NCI-H2107 (cell line): ENCODE results near the gene MVB12B.

Experiments used
- DNase-seq: peaks from one replicate; lab custom pipeline; 2025; lab: John Stamatoyannopoulos, UW

The MVB12B gene

DNA sequence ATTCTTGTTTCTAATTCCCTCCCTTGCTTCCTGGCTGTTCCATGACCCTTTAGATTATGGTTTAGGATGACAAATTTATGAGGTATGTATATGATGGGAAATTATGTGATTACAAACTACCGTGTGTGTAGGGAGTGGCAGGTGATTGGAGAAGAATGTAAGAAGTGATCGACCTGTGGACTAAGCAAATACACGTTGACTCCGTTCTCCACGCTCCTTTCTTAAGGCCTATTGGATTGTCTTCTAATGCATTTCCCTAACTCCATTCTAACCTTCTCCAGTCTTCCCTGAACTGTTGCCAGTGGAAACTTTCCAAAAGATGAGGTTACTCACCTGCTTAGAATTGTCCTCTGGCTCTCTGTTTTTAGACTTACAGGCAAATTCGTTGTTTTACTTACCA is 36.6 kb downstream of the MVB12B start:
- no peak for DNase-seq

DNA sequence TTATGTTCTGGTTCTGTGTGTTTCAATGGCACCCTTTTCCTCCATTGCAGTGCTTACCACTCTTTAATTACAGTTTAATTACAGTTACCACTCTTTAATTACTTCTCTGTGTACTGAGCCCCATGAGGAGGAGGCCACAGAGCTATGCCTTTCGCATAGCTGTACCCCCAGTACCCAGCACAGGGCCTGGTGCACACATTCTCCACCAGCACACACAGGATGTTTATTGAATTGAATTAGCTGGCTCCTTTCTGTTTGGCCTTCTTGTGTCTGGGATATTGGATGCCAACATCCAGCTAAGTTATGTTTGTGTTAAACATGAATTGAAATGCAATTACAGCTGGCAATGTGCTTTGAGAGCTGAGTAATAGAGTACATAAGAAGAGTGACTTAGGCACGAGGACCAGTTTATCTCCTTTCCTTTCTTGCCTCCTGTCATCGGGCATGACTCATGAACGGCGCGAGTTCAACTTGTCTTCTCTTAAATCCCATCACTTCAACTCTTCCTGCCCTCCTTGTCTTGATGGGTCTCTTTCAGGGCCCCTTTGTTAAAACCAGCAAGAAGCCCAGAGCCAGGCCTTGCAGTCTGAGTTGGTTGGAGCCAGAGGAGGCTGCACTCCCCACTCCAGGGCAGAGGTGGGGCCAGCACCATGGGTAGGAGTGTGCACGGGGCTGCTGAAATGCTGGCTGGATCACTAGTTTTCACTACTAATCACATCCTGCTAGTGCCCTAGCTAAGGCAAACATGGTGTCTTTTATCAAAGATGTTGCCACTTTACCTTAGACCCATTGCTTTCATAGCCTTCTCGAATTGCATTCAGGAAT is 37.4 kb downstream of the MVB12B start:
- no peak for DNase-seq

DNA sequence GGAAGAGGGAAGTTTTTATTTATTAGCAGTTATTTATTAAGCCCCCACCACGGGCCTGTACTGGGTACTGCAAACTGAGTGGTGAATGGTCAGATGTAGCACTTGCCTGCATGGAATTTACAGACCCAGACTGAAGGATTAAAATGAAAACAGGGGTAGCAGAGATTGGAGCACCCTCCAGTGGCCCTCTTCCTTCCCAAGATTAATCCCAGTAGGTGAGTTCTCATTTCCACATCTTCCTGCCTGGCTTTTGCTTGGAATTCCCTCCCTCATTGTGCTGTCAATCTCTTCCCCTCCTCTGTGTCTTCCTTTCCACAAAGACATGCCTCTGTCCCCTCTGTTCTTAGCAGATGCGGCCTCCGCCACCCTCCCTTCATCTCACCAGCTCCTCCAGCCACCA is 39.2 kb downstream of the MVB12B start:
- no peak for DNase-seq

DNA sequence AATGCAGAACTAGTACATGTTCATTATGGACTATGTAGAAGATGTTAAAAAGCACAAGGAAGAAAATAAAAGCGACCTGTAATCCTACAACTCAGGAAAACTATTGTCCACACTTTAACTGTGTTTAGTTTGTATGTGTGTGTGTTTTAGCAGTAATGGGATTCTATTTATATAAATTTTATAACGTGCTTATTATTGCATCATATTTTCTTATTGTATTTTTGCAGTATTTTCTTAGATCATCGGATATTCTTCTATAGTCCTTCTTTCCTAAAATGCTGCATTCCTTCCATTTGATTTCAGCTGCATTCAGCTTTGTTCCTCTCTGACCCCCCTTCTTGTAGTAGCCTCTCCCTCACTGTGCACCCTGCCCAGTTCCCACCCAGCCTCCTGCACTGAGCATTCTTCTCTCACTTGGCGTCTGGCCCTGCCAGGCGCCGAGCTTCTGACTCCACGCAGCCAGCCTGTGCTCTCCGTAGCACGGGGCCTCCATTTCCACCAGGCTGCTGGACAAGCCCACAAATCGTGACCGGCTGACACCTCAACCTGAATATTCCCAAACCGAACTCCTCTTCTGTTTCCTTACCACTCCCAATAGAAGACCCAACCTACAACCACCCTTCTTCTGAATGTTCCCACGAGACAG is 39.9 kb downstream of the MVB12B start:
- no peak for DNase-seq

DNA sequence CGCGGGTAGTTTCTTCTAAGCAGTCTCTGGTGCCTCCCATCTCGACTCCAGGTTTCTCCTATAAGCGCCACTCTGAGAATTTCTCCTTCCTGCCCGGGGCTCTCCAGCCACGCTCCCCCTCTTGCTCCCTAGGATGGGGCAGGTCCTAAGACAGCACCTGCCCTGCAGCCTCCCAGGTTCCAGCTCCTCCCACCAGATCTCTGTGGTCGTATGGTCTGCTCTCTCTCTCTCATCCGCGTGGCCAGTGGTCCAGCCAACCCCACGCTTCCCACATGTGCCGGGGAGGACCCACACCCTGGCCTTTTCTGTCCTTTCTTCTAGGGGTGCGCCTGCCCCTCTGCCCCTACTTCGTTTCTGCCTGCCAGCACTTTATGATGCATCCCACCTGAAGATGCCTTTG is 40.5 kb downstream of the MVB12B start:
- no peak for DNase-seq

DNA sequence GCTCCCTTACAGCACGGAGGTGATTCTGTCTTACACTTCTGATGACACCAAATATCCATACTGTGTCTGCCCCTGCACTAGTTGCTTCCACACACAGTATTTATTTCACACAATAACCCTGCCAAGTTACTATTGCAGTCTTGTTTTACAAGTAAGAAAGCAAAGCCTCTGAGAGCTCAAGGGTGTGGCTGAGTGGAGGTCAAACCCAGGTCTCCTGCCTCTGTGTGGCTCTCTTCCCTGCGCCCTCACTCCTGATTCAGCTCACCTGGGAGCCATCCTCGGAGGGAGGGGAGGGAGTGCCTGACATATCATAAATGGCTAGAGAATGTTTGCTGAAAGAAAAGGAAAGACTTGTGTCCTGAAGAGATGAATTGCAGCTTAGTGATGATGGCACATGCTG is 41.0 kb downstream of the MVB12B start:
- DNase-seq, result no peak

DNA sequence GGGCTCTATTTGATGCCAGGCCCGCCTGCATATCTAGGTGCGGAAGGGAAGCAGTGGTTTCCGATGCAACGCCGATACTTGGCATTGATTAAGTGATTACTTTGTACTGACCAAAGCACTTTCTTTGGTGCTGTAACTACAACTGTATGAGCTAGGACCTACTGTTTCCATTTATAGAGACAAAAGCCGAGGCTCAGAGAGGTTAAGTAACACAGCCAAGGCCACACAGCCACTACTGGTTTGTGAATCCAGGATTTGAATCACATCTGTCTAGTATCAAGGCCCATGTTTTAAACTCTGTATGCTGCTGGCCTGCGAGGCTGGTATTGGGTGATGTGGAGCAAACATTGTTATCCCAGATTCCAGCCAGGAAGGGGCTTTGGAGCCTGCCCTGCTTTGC is 41.4 kb downstream of the MVB12B start:
- DNase-seq, result no peak

DNA sequence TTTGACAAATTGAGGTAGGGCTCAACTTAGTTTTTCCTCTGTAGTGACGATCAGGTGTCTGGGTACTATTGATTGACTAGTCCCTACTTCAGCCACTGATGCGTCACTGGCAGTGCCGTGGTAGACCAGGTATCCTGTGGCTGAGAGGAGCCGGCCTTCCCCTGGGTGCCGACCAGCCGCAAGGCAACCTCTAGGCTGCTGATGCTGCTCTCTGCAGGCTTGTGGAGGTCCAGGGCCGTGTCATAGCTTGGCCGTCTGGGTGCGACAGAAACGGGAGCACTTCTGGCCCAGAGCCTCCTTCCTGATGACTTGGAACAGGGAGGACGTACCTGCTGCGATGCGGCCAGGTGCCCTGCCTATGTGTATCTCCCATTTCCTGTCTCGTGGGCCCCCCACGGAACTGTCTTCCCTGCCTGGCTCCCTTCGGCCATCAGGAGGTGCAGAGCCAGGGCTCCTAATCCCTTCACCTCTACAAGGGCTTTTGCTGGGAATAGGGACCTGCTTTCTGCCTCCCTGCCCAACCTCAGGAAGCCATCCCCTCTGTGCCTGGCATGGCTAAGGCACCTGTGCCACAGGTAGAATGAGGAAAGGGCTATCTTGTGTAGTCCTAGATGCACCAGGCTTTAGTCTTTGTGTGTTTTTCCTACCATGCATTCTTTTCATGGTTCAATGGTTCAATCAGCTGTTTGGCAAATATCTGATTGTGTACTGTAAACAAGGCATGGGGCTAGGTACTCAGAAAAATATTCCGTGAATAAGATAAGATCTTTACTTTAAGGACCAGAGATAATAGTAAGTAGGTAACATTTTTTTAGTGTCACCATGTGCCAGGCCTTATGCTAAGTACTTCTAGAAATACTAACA is 44.6 kb downstream of the MVB12B start:
- DNase-seq, result no peak

DNA sequence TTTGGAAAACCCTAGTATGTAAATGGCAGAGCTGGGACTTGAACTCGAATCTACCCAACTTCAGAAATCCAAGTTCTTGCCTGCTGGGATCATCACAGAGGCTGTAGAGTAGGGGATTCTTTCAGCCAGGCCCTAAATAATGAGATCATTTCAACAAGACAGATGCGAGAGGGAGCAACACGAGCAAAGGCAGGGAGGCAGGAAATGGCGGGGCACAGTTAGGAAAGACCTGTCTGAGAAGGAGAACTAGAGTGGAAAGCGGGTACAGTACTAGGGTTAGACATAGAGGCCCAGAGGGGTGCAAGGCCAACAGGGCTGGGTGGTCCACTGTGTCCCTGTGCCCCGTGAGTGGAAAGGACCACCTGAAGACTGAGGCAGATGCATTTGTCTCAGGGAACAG is 46.1 kb downstream of the MVB12B start:
- DNase-seq, result no peak

DNA sequence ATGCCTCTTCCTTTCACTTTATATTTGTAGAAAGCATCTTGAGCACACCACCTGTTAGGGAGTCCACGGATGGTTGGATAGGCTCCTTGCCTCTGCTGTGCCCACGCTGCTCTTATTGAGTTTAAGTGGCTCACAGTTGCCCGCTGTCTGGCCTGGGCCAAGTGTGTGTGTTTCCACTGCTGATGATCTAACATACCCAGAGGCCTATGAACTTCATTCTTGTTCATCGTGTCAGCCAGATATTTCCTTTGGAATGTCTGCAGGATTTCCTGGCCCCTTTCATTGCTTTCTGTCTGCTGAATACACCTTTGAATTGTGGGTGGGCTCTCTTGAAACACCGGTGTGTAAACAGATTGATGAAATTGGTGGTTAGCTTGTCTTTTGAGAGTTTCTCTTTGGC is 46.6 kb downstream of the MVB12B start:
- DNase-seq, result no peak

DNA sequence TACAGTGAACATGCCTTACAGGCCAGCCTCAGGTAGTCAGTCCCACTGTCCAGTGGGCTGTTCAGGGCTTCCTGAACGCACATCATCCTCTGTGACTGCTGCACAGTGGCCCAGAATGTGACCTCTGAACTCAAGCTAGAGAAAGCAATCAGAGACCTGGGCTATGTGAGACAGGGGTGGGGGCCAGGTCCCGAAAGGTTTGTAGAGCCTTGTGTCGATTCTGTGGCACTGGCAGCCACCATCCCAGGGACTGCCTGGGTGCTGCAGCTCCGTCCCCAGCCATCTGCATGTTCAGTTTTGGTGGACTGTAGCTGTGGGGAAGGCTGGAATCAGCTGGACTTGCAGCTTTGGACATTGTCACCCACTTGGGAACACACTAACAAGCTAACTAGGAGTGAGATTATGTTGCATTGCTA is 47.7 kb downstream of the MVB12B start:
- no peak for DNase-seq

DNA sequence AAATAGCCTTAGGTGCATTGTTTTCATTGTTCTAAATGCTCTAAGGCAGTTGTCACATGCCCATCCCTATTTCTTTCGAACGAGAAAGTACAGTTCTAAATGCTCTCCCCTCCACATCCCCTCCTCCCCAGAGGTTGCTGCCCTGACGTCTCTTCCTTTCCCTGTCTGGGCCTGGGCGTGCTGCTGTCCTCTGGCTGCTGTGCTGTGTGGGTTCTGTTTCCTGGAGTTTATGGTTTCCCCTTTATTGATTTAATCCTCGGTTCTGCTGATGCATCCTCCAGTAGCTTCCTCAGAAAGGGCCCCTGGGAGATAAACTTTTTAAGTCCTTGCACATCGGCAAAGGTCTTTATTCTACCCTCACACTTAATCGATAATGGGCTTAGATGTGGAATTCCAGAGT is 48.8 kb downstream of the MVB12B start:
- DNase-seq, result no peak

DNA sequence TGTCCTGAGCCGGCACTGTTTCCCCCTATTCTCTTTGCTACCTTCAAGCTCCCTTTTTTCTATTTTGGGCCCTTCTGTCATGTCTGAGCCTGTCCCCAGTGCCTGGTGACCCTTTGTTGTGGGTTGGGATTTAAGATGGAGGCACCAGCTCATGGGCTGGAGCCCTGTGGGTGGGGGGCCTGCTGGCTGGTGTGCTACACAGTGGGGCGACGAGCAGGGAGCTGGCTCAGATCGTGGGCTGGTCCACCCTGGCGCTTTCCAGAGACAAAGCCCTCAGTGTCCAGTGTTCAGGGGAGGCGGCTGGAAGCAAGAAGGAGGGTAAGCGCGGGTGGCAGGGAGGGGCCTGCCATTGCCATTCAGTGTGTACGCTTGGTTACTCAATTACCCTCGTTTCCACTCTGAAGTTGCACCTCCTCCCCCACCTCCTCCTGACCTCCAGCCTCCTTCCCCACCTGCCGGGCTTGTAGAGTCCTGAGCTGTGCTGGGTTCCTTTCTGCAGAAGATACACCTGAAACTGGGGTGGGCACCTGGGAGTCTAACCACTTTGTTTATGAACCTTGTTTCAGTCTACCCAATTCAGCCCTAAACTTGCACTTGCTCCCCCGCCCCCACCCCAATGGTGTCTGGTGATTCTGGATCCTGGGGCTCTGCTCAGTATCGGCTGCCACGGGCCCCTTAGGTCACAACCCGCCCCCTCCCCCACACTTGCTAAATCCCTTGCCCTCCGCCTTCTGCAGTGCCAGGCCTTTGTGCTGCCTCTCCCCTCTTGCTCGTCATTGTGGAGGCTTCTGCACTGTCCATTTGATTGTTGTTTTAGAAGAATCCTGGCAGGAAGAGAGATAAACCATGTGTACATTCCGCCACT is 49.9 kb downstream of the MVB12B start:
- no peak for DNase-seq

DNA sequence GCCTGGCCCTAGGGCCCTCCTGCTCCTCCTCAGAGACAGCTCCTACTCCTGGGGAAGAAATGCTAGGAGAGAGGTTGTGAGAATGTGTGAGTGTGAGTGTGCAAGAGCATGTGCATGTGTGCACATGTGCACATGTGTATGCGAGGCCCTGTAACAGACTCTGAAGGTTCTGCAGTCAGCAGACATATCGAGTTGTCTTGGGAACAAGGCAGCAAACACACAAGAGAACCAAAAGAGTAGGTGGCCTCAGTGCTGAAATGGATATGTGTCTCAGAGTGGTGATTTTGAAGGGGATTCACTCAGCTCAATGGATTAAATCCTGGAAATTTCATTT is 50.5 kb downstream of the MVB12B start:
- DNase-seq, result no peak

DNA sequence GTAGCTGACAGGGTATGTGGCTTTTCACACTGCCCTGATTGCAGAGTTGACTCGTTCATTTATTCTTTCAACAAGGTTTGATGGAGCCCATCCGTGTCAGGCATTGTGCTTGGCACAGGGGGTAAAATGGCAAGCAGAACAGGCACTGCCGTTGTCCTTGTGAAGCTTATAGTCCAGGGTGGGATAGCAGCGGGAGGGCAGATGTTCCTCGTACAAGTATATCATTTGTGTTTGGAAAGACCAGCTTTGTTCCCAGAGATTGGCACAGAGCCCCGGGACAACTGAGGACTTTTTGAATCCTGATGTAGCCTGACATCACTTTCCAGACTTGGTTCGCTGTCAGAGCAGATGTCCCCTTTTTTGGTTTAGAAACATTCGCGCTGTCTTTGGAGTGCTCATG is 50.9 kb downstream of the MVB12B start:
- no peak for DNase-seq

DNA sequence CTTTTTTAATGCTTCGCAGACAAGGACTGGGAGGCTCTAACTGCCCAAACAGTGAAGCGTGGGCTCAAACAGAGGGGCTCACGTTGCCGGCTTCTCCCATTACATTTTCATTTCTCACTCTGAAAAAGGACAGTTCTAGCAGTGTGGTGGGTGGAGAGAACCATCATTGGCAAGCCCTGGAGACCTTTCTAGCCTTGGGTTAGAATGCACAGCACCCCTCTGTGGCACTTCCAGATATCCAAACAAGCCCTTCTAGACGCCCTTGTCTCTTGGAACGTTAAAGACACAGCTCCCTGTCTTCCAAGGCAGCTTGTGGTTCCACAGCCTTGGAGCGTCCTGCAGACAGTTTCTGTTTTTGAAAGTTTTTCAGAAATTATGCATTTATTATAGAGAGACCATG is 52.1 kb downstream of the MVB12B start:
- no peak for DNase-seq

DNA sequence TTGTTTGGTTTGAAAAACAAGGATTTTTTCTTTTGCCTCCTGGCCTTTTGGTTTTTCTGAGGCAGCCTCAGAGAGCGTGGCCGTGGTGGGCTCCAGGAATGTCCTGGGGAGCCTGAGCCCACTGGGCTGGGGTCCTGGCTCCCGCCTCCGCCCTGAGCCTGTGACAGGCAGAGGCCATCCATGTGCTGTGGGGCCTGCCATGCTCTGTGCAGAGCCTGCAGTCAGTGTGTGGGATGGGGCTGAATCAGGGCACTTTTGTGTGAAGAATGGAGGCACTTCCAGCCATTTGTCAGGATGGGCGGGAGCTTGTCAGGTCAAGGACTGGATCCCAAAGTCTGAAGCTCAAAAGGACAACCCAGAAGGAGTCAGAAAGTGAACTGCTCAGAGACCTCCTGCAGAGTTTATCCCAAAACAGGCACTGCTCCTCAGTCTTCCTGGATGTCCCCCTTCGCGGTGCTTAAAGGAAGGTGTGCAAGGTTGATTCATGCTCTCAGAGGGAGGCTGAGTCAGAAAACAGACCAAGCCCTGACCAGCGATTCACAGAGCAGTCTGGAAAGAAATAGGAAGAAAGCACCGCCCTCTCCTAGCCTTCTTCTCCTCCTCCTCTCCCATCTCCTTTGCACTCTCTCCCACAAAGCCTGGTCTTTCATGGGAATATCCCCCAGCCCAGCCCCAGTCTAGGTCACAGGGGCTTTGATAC is 53.2 kb downstream of the MVB12B start:
- DNase-seq, result no peak

DNA sequence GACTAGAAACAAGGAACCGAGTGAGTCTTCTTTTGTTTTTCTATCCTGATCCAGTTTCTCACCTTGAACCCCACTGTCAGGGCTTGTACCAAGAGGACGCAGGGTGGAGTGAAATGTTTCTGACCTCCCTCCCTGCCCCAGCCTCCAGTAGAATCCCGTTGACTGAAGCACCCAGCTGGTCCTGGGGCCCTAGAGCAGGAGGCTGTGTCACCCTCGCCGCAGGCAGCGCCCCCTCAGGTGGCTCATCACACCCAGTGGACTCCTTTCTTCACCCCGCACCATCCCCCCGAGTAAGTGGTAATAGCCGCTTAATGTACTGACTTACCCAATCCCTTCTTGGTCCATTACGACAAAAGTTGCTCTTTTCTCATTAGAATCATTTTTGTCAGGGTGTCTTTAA is 53.8 kb downstream of the MVB12B start:
- DNase-seq, result no peak

DNA sequence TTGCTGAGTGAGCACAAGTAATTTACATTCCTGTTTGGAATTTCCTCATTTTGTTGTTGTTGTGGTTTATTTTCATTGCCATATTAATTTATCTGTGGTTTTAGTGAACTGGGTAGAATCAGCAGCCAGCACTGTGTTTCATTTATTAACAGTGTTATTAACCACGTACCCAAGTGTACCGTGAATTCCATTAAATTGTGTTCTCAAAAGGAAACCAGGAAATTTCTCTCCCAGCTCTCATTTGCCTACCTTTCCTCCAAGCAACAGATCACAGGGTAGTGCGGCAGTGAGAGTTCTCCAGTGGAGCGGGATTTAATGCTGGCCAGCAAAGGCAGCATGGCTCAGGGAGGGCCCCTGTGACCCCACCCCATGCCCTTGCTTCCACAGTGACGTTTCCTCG is 54.6 kb downstream of the MVB12B start:
- DNase-seq, result no peak

DNA sequence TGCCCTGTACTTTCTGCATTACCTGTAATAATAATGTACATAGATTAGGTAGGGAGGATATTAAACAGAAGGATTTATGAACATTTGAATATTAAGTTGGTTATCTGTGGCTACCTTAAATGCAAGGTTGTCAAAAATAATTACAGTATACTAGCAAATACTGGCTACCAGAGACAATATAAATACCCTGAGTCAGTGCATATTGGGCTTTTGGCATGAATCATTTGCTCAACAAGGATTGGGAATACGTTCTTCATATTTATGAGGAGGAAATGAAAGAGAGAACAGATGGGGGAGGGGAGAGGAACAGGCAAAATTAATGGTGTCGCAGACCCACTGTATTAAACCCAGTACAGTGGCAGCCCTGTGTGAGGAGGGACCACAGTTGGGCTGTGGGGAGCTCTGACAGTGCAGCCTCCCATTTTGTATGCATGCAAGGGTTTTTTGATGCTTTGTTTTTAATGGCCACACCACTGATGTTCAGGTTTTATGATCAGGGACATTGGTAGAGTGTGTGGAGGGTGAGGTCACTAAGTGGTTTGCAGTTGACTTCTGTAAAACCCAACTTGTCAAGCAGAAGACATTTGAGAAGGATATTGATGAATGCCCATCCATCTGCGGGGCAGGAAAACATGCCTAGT is 56.9 kb downstream of the MVB12B start:
- no peak for DNase-seq

DNA sequence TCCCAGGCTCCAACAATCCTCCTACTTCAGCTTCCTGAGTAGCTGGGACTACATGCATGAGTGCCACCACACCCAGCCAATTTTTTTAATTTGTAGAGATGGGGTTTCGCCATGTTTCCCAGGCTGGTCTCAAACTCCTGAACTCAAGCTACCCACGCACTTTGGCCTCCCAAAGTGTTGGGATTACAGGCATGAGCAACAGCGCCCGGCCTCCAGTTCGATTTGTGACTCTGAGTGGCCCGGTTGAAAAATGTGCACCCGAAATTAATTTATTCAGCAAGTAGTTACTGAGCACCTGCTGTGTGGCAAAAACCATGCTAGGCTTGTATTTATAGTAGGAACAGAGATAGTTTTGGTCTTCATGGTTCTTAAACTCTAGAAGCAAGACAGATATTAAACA is 58.3 kb downstream of the MVB12B start:
- DNase-seq, result no peak
